HEK293 (cell line): ENCODE data around the gene PYGO1.

ENCODE experiments used
- CTCF ChIP-seq: fragments of 450-650 bp; formaldehyde crosslinking; IDR thresholded peaks from 2 replicates; pipeline ENCODE4 v1.5.1; 2016; ENCODE audit warnings: missing biosample characterization, missing genetic modification characterization
- OVOL3 ChIP-seq: fragments of 450-650 bp; formaldehyde crosslinking; IDR thresholded peaks from 2 replicates; pipeline ENCODE4 v1.5.1; 2016; ENCODE audit warnings: missing biosample characterization, missing genetic modification characterization
- RBAK ChIP-seq: fragments of 450-650 bp; formaldehyde crosslinking; IDR thresholded peaks from 2 replicates; pipeline ENCODE4 v1.5.1; 2016; ENCODE audit warnings: missing biosample characterization, missing genetic modification characterization
- REPIN1 ChIP-seq: fragments of 450-650 bp; formaldehyde crosslinking; IDR thresholded peaks from 2 replicates; pipeline ENCODE4 v1.5.1; 2017; ENCODE audit warnings: missing biosample characterization, missing genetic modification characterization, low read depth
- YY1 ChIP-seq: fragments of 450-650 bp; formaldehyde crosslinking; IDR thresholded peaks from 2 replicates; pipeline ENCODE4 v1.5.1; 2018; ENCODE audit warnings: missing biosample characterization, missing genetic modification characterization
- ZNF133 ChIP-seq: fragments of 450-650 bp; formaldehyde crosslinking; IDR thresholded peaks from 2 replicates; pipeline ENCODE4 v1.5.1; 2016; ENCODE audit warnings: missing biosample characterization, missing genetic modification characterization
- ZNF239 ChIP-seq: fragments of 450-650 bp; formaldehyde crosslinking; IDR thresholded peaks from 2 replicates; pipeline ENCODE4 v1.5.1; 2016; ENCODE audit warnings: missing biosample characterization, missing genetic modification characterization
- ZNF341 ChIP-seq: fragments of 450-650 bp; formaldehyde crosslinking; IDR thresholded peaks from 2 replicates; pipeline ENCODE4; 2016; ENCODE audit warnings: low read depth, missing biosample characterization, missing genetic modification characterization
- ZNF76 ChIP-seq: fragments of 450-650 bp; formaldehyde crosslinking; IDR thresholded peaks from 2 replicates; pipeline ENCODE4; 2016; ENCODE audit warnings: low read depth, missing biosample characterization, missing genetic modification characterization, borderline replicate concordance
- ZNF843 ChIP-seq: fragments of 450-650 bp; formaldehyde crosslinking; IDR thresholded peaks from 2 replicates; pipeline ENCODE4 v1.5.1; 2016; ENCODE audit warnings: missing biosample characterization, missing genetic modification characterization
- TF ChIP-seq, protein P1 (sequence below): fragments of 450-650 bp; formaldehyde crosslinking; IDR thresholded peaks from 2 replicates; pipeline ENCODE4 v1.5.1; 2016; ENCODE audit warnings: missing biosample characterization, missing genetic modification characterization
- TF ChIP-seq, protein P2 (sequence below): fragments of 450-650 bp; formaldehyde crosslinking; IDR thresholded peaks from 2 replicates; pipeline ENCODE4 v1.5.1; 2017; ENCODE audit warnings: missing biosample characterization, missing genetic modification characterization
- TF ChIP-seq, protein P3 (sequence below): fragments of 450-650 bp; formaldehyde crosslinking; IDR thresholded peaks from 2 replicates; pipeline ENCODE4 v1.5.1; 2016; ENCODE audit warnings: missing biosample characterization, missing genetic modification characterization, low read depth
- TF ChIP-seq, protein P4 (sequence below): fragments of 450-650 bp; formaldehyde crosslinking; IDR thresholded peaks from 2 replicates; pipeline ENCODE4 v1.5.0; 2017; ENCODE audit warnings: missing biosample characterization, missing genetic modification characterization, borderline replicate concordance

DNA sequence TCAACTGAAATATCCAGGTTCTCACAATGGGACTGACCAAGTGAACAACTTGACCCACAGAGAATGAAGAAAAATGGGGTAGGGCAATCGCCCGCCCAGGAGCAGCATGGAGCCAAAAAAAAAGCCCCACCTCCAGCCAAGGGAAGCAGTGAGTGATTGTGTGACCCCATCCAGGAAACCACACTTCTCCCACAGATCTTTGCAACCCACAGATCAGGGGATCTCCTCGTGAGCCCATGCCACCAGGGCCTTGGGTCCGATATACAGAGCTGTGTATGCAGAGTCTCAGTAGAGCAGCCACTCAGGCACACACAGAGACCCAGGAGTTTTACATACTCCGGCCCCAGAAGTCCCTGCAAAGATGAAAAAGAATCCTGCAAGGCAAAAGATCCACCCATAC lies 35.7 kb downstream of the PYGO1 start:
- TF ChIP-seq, protein P1, sequence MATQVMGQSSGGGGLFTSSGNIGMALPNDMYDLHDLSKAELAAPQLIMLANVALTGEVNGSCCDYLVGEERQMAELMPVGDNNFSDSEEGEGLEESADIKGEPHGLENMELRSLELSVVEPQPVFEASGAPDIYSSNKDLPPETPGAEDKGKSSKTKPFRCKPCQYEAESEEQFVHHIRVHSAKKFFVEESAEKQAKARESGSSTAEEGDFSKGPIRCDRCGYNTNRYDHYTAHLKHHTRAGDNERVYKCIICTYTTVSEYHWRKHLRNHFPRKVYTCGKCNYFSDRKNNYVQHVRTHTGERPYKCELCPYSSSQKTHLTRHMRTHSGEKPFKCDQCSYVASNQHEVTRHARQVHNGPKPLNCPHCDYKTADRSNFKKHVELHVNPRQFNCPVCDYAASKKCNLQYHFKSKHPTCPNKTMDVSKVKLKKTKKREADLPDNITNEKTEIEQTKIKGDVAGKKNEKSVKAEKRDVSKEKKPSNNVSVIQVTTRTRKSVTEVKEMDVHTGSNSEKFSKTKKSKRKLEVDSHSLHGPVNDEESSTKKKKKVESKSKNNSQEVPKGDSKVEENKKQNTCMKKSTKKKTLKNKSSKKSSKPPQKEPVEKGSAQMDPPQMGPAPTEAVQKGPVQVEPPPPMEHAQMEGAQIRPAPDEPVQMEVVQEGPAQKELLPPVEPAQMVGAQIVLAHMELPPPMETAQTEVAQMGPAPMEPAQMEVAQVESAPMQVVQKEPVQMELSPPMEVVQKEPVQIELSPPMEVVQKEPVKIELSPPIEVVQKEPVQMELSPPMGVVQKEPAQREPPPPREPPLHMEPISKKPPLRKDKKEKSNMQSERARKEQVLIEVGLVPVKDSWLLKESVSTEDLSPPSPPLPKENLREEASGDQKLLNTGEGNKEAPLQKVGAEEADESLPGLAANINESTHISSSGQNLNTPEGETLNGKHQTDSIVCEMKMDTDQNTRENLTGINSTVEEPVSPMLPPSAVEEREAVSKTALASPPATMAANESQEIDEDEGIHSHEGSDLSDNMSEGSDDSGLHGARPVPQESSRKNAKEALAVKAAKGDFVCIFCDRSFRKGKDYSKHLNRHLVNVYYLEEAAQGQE, result no peak
- no peak for TF ChIP-seq ZNF133 (tag by site-specific recombination)
- TF ChIP-seq ZNF76 (tag by site-specific recombination), result no peak
- no peak for TF ChIP-seq CTCF (tag by site-specific recombination)
- no peak for TF ChIP-seq YY1 (tag by site-specific recombination)
- TF ChIP-seq RBAK (tag by site-specific recombination), result no peak
- no peak for TF ChIP-seq ZNF239
- TF ChIP-seq, protein P2, sequence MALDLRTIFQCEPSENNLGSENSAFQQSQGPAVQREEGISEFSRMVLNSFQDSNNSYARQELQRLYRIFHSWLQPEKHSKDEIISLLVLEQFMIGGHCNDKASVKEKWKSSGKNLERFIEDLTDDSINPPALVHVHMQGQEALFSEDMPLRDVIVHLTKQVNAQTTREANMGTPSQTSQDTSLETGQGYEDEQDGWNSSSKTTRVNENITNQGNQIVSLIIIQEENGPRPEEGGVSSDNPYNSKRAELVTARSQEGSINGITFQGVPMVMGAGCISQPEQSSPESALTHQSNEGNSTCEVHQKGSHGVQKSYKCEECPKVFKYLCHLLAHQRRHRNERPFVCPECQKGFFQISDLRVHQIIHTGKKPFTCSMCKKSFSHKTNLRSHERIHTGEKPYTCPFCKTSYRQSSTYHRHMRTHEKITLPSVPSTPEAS (tag by site-specific recombination), result no peak
- TF ChIP-seq OVOL3, result no peak
- TF ChIP-seq ZNF341 (tag by site-specific recombination), result no peak
- TF ChIP-seq, protein P3, sequence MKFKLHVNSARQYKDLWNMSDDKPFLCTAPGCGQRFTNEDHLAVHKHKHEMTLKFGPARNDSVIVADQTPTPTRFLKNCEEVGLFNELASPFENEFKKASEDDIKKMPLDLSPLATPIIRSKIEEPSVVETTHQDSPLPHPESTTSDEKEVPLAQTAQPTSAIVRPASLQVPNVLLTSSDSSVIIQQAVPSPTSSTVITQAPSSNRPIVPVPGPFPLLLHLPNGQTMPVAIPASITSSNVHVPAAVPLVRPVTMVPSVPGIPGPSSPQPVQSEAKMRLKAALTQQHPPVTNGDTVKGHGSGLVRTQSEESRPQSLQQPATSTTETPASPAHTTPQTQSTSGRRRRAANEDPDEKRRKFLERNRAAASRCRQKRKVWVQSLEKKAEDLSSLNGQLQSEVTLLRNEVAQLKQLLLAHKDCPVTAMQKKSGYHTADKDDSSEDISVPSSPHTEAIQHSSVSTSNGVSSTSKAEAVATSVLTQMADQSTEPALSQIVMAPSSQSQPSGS, result no peak
- no peak for TF ChIP-seq ZNF843 (tag by site-specific recombination)
- TF ChIP-seq, protein P4, sequence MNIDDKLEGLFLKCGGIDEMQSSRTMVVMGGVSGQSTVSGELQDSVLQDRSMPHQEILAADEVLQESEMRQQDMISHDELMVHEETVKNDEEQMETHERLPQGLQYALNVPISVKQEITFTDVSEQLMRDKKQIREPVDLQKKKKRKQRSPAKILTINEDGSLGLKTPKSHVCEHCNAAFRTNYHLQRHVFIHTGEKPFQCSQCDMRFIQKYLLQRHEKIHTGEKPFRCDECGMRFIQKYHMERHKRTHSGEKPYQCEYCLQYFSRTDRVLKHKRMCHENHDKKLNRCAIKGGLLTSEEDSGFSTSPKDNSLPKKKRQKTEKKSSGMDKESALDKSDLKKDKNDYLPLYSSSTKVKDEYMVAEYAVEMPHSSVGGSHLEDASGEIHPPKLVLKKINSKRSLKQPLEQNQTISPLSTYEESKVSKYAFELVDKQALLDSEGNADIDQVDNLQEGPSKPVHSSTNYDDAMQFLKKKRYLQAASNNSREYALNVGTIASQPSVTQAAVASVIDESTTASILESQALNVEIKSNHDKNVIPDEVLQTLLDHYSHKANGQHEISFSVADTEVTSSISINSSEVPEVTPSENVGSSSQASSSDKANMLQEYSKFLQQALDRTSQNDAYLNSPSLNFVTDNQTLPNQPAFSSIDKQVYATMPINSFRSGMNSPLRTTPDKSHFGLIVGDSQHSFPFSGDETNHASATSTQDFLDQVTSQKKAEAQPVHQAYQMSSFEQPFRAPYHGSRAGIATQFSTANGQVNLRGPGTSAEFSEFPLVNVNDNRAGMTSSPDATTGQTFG, result no peak
- no peak for TF ChIP-seq REPIN1 (tag by site-specific recombination)
